Fibroblast of lung (primary cell): ENCODE measurements around the gene TP53TG3D. TPM values are rescaled to one million over a fixed set of nuclear protein-coding genes. Genes with fewer than 3 reads are reported as not detected.
"Not testable (repeated sequence)": the region's sequence is repeated elsewhere in the genome, so short reads cannot be mapped to it uniquely, and the experiment has no call there.

Source experiments
- DNase-seq, 2 donors: peaks; one replicate each; pipeline versions ENCODE4 v3.0.0 to v3.0.0-alpha.2; 2010; ENCODE audit warnings: low read depth in 2 of 2
- H2AFZ ChIP-seq: 2 replicates; pipeline ENCODE4 v1.5.1; 2012; ENCODE audit warnings: low read length, control low read depth, inconsistent platforms
- H3K27ac ChIP-seq: 2 replicates; pipeline ENCODE4 v1.5.1; 2011; ENCODE audit warnings: low read length, control low read depth; ENCODE audit not compliant: insufficient read depth
- H3K27me3 ChIP-seq: 2 replicates; pipeline ENCODE4 v1.5.1; 2011; ENCODE audit warnings: mild to moderate bottlenecking, low read length; ENCODE audit not compliant: control insufficient read depth, insufficient read depth
- H3K36me3 ChIP-seq: 2 replicates; pipeline ENCODE4 v1.5.1; 2011; ENCODE audit warnings: low read length; ENCODE audit not compliant: control insufficient read depth, insufficient read depth
- H3K4me1 ChIP-seq: 2 replicates; pipeline ENCODE4 v1.5.1; 2011; ENCODE audit warnings: low read length; ENCODE audit not compliant: control insufficient read depth, insufficient read depth; ENCODE audit errors: extremely low read depth
- H3K4me2 ChIP-seq: 2 replicates; pipeline ENCODE4 v1.5.1; 2011; ENCODE audit warnings: low read length, control low read depth; ENCODE audit not compliant: insufficient read depth; ENCODE audit errors: extremely low read depth
- H3K4me3 ChIP-seq, 4 experiments: fragments of 200-600 bp in 1 of 4; sonication (generic) in 1 of 4; replicated peaks in 1 of 4; 2 replicates each; pipeline ENCODE4 v1.5.1; 2011 to 2016; ENCODE audit warnings: low read length in 4 of 4, low read depth in 3 of 4, mild to moderate bottlenecking in 3 of 4, control low read depth in 2 of 4, inconsistent platforms in 1 of 4, mixed read lengths in 1 of 4; ENCODE audit not compliant: insufficient read depth in 1 of 4; ENCODE audit errors: control extremely low read depth in 1 of 4
- H3K79me2 ChIP-seq: 2 replicates; pipeline ENCODE4 v1.5.1; 2012; ENCODE audit warnings: mild to moderate bottlenecking, low read length, inconsistent platforms; ENCODE audit not compliant: control insufficient read depth, insufficient read depth
- H3K9ac ChIP-seq: 2 replicates; pipeline ENCODE4 v1.5.1; 2011; ENCODE audit warnings: mild to moderate bottlenecking, low read length, control low read depth; ENCODE audit not compliant: insufficient read depth
- H3K9me3 ChIP-seq: 2 replicates; pipeline ENCODE4 v1.5.1; 2012; ENCODE audit warnings: low read depth, low read length; ENCODE audit not compliant: control insufficient read depth, insufficient read depth
- H4K20me1 ChIP-seq: 2 replicates; pipeline ENCODE4 v1.5.1; 2011; ENCODE audit warnings: low read length; ENCODE audit not compliant: control insufficient read depth, insufficient read depth; ENCODE audit errors: extremely low read depth
- polyA plus RNA-seq, 2 donors: library from polyadenylated mRNA; depleted of rRNA in 1 of 2; stranded (reverse) in 1 of 2; unstranded in 1 of 2; fragments of >200 nt; gene quantifications; 2 replicates each; pipeline ENCODE4 v1.2.1, GENCODE V29; 2011 to 2012; ENCODE audit warnings: missing spikeins in 1 of 2
- total RNA-seq: library from RNA; depleted of rRNA; stranded (reverse); fragments of >200 nt; gene quantifications from 2 replicates; pipeline ENCODE4 v1.2.1, GENCODE V29; 2014

TP53TG3D gene
- total and polyA plus RNA-seq, 2 donors (not counting 1 experiment from before 2014, with no cell fraction given) = 0.28 to 0.33 TPM

DNA sequence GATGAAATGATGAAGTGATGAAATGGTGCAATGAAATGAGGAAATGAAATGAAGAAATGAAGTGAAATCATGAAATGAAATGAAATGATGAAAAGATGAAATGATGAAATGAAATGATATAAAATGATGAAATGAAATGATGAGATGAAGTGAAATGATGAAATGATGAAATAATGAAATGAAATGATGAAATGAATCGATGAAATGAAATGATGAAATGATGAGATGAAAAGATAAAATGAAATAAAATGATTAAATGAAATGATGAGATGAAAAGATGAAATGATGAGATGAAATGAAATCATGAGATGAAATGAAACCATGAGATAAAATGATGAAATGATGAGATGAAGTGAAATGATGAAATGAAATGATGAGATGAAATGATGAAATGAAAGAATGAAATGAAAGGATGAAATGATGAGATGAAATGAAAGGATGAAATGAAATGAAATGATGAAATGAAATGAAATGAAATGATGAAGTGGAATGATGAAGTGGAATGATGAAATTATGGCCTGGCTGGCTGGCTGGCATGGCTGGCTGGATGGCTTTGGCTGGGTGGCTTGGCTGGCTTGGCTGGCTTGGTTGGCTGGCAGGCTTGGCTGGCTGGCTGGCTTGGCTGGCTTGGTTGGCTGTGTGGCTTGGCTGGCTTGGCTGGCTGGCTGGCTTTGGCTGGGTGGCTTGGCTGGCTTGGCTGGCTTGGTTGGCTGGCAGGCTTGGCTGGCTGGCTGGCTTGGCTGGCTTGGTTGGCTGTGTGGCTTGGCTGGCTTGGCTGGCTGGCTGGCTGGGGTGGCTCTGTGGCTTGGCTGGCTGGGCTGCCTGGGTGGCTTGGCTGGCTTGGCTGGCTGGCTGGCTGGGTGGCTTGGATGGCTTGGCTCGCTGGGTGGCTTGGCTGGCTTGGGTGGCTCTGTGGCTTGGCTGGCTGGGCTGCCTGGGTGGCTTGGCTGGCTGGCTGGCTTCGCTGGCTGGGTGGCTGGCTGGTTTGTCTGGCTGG lies 32.0 kb downstream of the TP53TG3D start:
- not testable (repeated sequence) for H3K9ac ChIP-seq, H3K4me3 ChIP-seq, H2AFZ ChIP-seq, H3K4me2 ChIP-seq, H4K20me1 ChIP-seq, H3K27me3 ChIP-seq, DNase-seq, H3K79me2 ChIP-seq, H3K9me3 ChIP-seq, H3K36me3 ChIP-seq, H3K4me1 ChIP-seq, H3K27ac ChIP-seq

DNA sequence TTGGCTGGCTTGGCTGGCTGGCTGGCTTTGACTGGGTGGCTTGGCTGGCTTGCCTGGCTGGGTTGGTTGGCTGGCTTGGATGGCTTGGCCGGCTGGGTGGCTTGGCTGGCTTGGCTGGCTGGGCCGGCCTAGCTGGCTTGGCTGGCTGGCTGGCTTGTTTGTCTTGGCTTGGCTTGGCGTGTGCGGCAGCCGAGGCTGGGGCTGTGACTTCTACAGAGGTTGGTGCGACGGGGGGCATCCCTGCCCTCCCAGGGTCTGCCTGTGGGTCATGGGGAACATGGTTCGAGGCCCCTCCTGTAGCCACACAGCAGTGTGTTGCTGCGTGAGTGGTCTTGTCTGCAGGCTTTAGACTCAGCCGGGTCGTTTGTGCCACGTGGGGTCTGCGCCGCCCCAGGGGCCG lies 33.1 kb downstream of the TP53TG3D start:
- H3K4me3 ChIP-seq, H4K20me1 ChIP-seq, H3K9me3 ChIP-seq, H3K9ac ChIP-seq, H3K4me2 ChIP-seq, H2AFZ ChIP-seq, H3K27ac ChIP-seq, H3K27me3 ChIP-seq, H3K4me1 ChIP-seq, H3K79me2 ChIP-seq, H3K36me3 ChIP-seq, DNase-seq: not testable (repeated sequence)

DNA sequence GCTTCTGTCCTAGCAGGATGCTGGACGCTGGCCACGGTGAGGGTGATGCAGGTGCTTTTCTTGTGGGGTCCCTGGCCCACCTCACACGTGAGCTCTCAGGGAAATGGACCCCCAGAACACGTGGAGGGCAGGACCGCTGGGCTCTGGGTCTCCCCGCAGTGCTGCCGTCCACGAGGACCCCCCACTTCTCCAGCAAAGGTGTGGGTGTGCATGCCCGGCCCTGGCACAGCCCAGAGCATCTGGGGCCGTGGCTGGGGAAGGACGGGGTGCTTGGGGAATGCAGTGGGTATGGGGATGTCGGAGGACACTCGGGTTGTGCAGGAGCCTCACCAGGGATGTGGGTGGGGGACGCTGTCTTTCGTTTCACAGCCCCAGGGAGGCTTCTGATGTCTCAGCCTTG lies 34.7 kb downstream of the TP53TG3D start:
- not testable (repeated sequence) for H2AFZ ChIP-seq, H3K27me3 ChIP-seq, H3K9me3 ChIP-seq, H3K4me1 ChIP-seq, DNase-seq, H3K9ac ChIP-seq, H3K79me2 ChIP-seq, H3K27ac ChIP-seq, H3K4me2 ChIP-seq, H3K4me3 ChIP-seq, H4K20me1 ChIP-seq, H3K36me3 ChIP-seq

DNA sequence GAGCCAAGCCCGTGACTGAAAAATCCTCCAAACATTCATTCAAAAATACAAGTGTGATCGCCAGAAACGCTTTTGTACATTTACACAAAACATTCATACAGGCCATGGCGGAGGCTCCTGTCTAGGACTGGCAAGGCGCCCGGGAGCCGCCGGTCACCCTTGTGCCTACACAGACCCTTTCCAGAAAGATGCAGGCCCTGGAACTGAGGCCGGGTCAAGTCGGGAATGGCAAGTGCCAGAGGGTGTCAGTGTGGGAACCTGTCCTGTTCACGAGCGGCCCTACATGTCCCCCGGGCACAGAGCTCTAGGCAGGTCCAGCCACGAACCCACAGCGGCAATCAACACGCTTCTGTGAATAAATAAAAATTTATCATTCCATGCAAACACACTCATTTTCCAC lies 36.1 kb downstream of the TP53TG3D start:
- H3K4me2 ChIP-seq, DNase-seq, H3K27ac ChIP-seq: not testable (repeated sequence)

DNA sequence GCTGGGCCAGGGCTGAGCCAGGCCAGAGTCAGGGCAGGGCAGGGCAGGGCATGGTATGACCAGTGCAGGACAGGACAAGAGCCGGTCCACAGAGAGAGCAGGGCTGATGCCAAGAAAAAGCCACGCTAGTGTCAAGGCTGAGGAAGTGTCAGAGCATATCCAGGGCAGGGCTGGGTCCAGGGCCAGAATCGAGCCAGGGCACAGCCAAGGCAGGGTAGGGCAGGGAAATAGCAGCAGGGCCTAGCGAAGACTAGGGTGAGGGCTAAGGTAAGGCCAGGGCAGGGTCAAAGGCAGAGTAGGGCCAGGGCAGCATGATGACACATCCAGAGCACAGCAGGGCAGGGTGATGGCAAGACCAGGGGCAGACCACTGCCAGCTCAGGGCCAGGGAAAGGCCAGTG lies 49.7 kb downstream of the TP53TG3D start:
- not testable (repeated sequence) for H3K4me3 ChIP-seq, H3K9ac ChIP-seq, H3K27me3 ChIP-seq, H3K9me3 ChIP-seq, DNase-seq, H4K20me1 ChIP-seq, H3K36me3 ChIP-seq, H3K27ac ChIP-seq, H2AFZ ChIP-seq, H3K4me1 ChIP-seq, H3K79me2 ChIP-seq, H3K4me2 ChIP-seq

More for the DNA sequence above, 36.1 kb downstream of the TP53TG3D start:
- H3K79me2 ChIP-seq, H3K27me3 ChIP-seq, H2AFZ ChIP-seq, H3K9ac ChIP-seq, H3K4me3 ChIP-seq, H4K20me1 ChIP-seq, H3K4me1 ChIP-seq, H3K9me3 ChIP-seq, H3K36me3 ChIP-seq: not testable (repeated sequence)
